Pancreas (tissue), 10 donors: Measurements from ENCODE around the gene SLC26A8. TPM values are rescaled to one million over a fixed set of nuclear protein-coding genes. Genes with fewer than 3 reads are reported as not detected.

Source experiments
- ATAC-seq, 4 donors: fragments of 200-7000 bp; cut with Tn5 transposase; one replicate each; pipeline versions ENCODE4 v1.8.0 to v1.9.1; 2020; ENCODE audit warnings: mild to moderate bottlenecking in 4 of 4, moderate library complexity in 4 of 4
- DNase-seq, 6 donors: peaks; one replicate each; pipeline ENCODE4 v3.0.0-alpha.2; 2020
- FAIRE-seq: peaks from 2 replicates; lab custom pipeline; 2012; peaks lifted over from hg19 to GRCh38; lab: Jason Lieb, UNC
- H3K27ac ChIP-seq, 4 donors: fragments of 200-600 bp; sonication (generic); 1 replicate in 3 of 4; 2 replicates in 1 of 4; pipeline versions ENCODE4 v1.5.0 to v1.8.0; 2020
- H3K27me3 ChIP-seq, 4 donors: fragments of 200-600 bp; one replicate each; pipeline ENCODE4 v1.8.0; 2021
- H3K36me3 ChIP-seq, 3 donors: fragments of 200-600 bp; sonication (generic) in 1 of 3; one replicate each; pipeline versions ENCODE4 v1.5.0 to v1.8.0; 2020 to 2021
- H3K4me1 ChIP-seq, 3 donors: fragments of 200-600 bp; one replicate each; pipeline ENCODE4 v1.8.0; 2021
- H3K4me3 ChIP-seq, 4 donors: fragments of 200-600 bp; sonication (generic) in 2 of 4; one replicate each; pipeline versions ENCODE4 v1.5.0 to v1.8.0; 2020 to 2021
- H3K9me3 ChIP-seq, 4 donors: fragments of 200-600 bp; one replicate each; pipeline ENCODE4 v1.8.0; 2021
- CTCF ChIP-seq, 4 donors: fragments of 200-600 bp; sonication (generic) in 3 of 4; IDR thresholded peaks; one replicate each; pipeline versions ENCODE4 v1.5.0 to v1.8.0; 2021; ENCODE audit warnings: antibody characterized with exemption in 4 of 4
- WGBS, 2 donors: extraction: QIAGEN DNeasy Blood & Tissue Kit; methylation state at CpG; one replicate each; pipeline ENCODE4 v1.1.7; 2013; 5-methylcytosine and 5-hydroxymethylcytosine counted together
- intact Hi-C, 3 donors: fragments of 100-400 bp; cut with DNase I; formaldehyde crosslinking; loops; one replicate each; pipeline versions ENCODE4 v1.11.1 to v1.14.2; 2022
- polyA plus RNA-seq, 2 donors: library from polyadenylated mRNA; stranded (reverse); fragments of 200-250 nt; gene quantifications; one replicate each; pipeline ENCODE4 v1.2.3, GENCODE V29; 2013
- total RNA-seq, 6 donors: library from RNA; stranded (reverse); fragmentation: NEBNext Ultra II Directional in 4 of 6; extraction: Animal tissue kit (Norgen Biotek cat#: 25700) in 4 of 6; gene quantifications; one replicate each; pipeline versions ENCODE4 v1.2.1 to v1.2.4, GENCODE V29; 2021 to 2023
- donor health status: healthy with polysubstance abuse.
- donor health status: DM: no; HTN: no; CAD: no; lungs with moderate emphysema.
- donor health status: DM: no; HTN: no; CAD: no.
- donor health status: control.
- donor health status: control.
- donor health status: Bipolar disorder and iron deficiency.
- donor health status: DM: yes; HTN: yes; CAD: no.
- donor health status: DM: no; HTN: no; CAD: no.
- donor health status: DM: no; HTN: no; CAD: no.
- donor health status: DM: yes; HTN: yes; CAD: no.

SLC26A8 gene
- total and polyA plus RNA-seq, 8 donors: 0.06 to 0.11 (median 0.07) TPM; not detected in 5

GRCh38 chr6:35895560-35895959, 128.9 kb downstream of the SLC26A8 start:
- no peak for ATAC-seq

GRCh38 chr6:35894776-35895175, 129.7 kb downstream of the SLC26A8 start:
- no peaks in the 10 kb centered on the region for H3K27me3 ChIP-seq
- FAIRE-seq: no peak
- intact Hi-C loops: no loop called here

More at GRCh38 chr6:35895560-35895959, 128.9 kb downstream of the SLC26A8 start:
- intact Hi-C loops: no loop called here
- 79 to 85% methylated on average over 3 of the region's 3 CpGs for WGBS, 2 donors
- Histone ChIP-seq H3K27me3 (no peaks in the 10 kb centered on the region), H3K4me1 (no peaks in the 10 kb centered on the region), H3K4me3 (no peak overlapping the region), H3K9me3 (no peaks in the 10 kb centered on the region), H3K36me3 (no peaks in the 10 kb centered on the region), H3K27ac (no peak overlapping the region)
- no peak for TF ChIP-seq CTCF (IDR thresholded peaks at IDR 0.05)
- DNase-seq (no peak), FAIRE-seq (no peak)

More at GRCh38 chr6:35894776-35895175, 129.7 kb downstream of the SLC26A8 start:
- no peak for ATAC-seq
- no peak overlapping the region for H3K27ac ChIP-seq
- no peaks in the 10 kb centered on the region for H3K36me3 ChIP-seq
- 76 to 77% methylated on average over 2 of the region's 2 CpGs for WGBS, 2 donors
- H3K4me1 ChIP-seq: no peaks in the 10 kb centered on the region
- TF ChIP-seq CTCF (IDR thresholded peaks at IDR 0.05): no peak
- no peak for DNase-seq
- H3K4me3 ChIP-seq: no peak overlapping the region
- H3K9me3 ChIP-seq: no peaks in the 10 kb centered on the region

Other genes starting within 250 kb of the SLC26A8 start
- 1 to 10 TPM; 1.4 to 4.3 (median 2.8) TPM for gene CLPSL2, start 248.0 kb downstream of the SLC26A8 start, total RNA-seq
- 1 to 10 TPM in 1 of 2 donors, under 1 TPM in 1; 0.61 to 2.5 TPM for gene CLPSL2, start 248.0 kb downstream of the SLC26A8 start, polyA plus RNA-seq
- 100 to 1,000 TPM in 1 of 6 donors, 10 to 100 TPM in 4, 1 to 10 TPM in 1; 6.0 to 102 (median 38.3) TPM for gene CLPSL1, start 243.6 kb downstream of the SLC26A8 start, total RNA-seq
- 10 to 100 TPM in 1 of 2 donors, not detected in 1; 83.2 TPM for gene CLPSL1, start 243.6 kb downstream of the SLC26A8 start, polyA plus RNA-seq
- over 10,000 TPM; 11,272 to 45,930 (median 22,757) TPM for gene CLPS, start 227.3 kb downstream of the SLC26A8 start, total RNA-seq
- over 10,000 TPM; 11,669 to 15,701 TPM for gene CLPS, start 227.3 kb downstream of the SLC26A8 start, polyA plus RNA-seq
- 1 to 10 TPM; 1.3 to 4.2 (median 2.8) TPM for gene LHFPL5, start 219.3 kb downstream of the SLC26A8 start, total RNA-seq
- gene LHFPL5, start 219.3 kb downstream of the SLC26A8 start, polyA plus RNA-seq: 1 to 10 TPM; 2.0 to 3.3 TPM
- gene SRPK1, start 103.5 kb downstream of the SLC26A8 start, total RNA-seq: 10 to 100 TPM; 21.8 to 34.9 (median 30.5) TPM
- gene SRPK1, start 103.5 kb downstream of the SLC26A8 start, polyA plus RNA-seq: 1 to 10 TPM; 8.8 to 9.8 TPM
- gene MAPK14, start 3.2 kb upstream of the SLC26A8 start, total RNA-seq: 10 to 100 TPM; 13.3 to 29.9 (median 18.7) TPM
- 10 to 100 TPM in 1 of 2 donors, 1 to 10 TPM in 1; 6.8 to 12.4 TPM for gene MAPK14, start 3.2 kb upstream of the SLC26A8 start, polyA plus RNA-seq
- 10 to 100 TPM; 29.9 to 46.3 (median 34.3) TPM for gene MAPK13, start 105.9 kb upstream of the SLC26A8 start, total RNA-seq
- gene MAPK13, start 105.9 kb upstream of the SLC26A8 start, polyA plus RNA-seq: 10 to 100 TPM; 20.2 to 28.9 TPM
- gene BRPF3, start 172.1 kb upstream of the SLC26A8 start, total RNA-seq: 10 to 100 TPM; 18.6 to 27.0 (median 21.4) TPM
- 10 to 100 TPM in 1 of 2 donors, 1 to 10 TPM in 1; 8.4 to 12.1 TPM for gene BRPF3, start 172.1 kb upstream of the SLC26A8 start, polyA plus RNA-seq
- gene PNPLA1, start 245.4 kb upstream of the SLC26A8 start, total RNA-seq: under 1 TPM in 1 of 6 donors, not detected in 5; 0.12 TPM
- not detected for gene PNPLA1, start 245.4 kb upstream of the SLC26A8 start, polyA plus RNA-seq